Measurements from ENCODE around the gene ABCA7.

- no peak for TF ChIP-seq CTCF (IDR thresholded peaks at IDR 0.05; ENCODE audit: low read depth, low read length)
- TF ChIP-seq EZH2phosphoT487 (IDR thresholded peaks at IDR 0.05; ENCODE audit: low read depth), result no peak
These were observed 24.7 kb upstream of the ABCA7 start for GRCh38 chr19:1015061-1015781.

Data from OCI-LY3 (cell line).